Progenitor cell of endocrine pancreas (in vitro differentiated cells): ENCODE data around the gene AGT. TPM values are rescaled to one million over a fixed set of nuclear protein-coding genes. Genes with fewer than 3 reads are reported as not detected.
A peak's percentile ranks its signal among the peaks of the same experiment; 100 is the strongest.

Source experiments
- DNase-seq: peaks from one replicate; pipeline ENCODE4 v3.0.0; 2021; ENCODE audit warnings: low spot score; ENCODE audit not compliant: unreplicated experiment
- H3K27ac Mint-ChIP-seq: 2 replicates; pipeline ENCODE4 v1.8.0; 2021; ENCODE audit warnings: mild to moderate bottlenecking, moderate library complexity, mixed read lengths
- H3K27me3 Mint-ChIP-seq: 2 replicates; pipeline ENCODE4 v1.8.0; 2021; ENCODE audit warnings: mixed read lengths
- H3K36me3 Mint-ChIP-seq: 2 replicates; pipeline ENCODE4 v1.8.0; 2022; ENCODE audit warnings: mixed read lengths; ENCODE audit not compliant: insufficient read depth
- H3K4me1 Mint-ChIP-seq: 2 replicates; pipeline ENCODE4 v1.8.0; 2021; ENCODE audit warnings: low read depth, mixed read lengths
- H3K4me3 Mint-ChIP-seq: 2 replicates; pipeline ENCODE4 v1.8.0; 2021; ENCODE audit warnings: low read depth, mild to moderate bottlenecking, moderate library complexity, mixed read lengths
- H3K9me3 Mint-ChIP-seq: 2 replicates; pipeline ENCODE4 v1.8.0; 2021; ENCODE audit warnings: low read depth, mixed read lengths
- total RNA-seq: library from RNA; stranded (reverse); gene quantifications from 2 replicates; pipeline ENCODE4 v1.2.1, GENCODE V29; 2021
- TF ChIP-seq, protein P1 (sequence below): fragments of 200-600 bp; sonication (generic); IDR thresholded peaks from one replicate; pipeline ENCODE4 v1.5.0; 2021; ENCODE audit warnings: antibody characterized with exemption, mild to moderate bottlenecking; ENCODE audit not compliant: unreplicated experiment

AGT gene
- total RNA-seq, 1 donor from 2014 or later = 12.5 TPM

DNA sequence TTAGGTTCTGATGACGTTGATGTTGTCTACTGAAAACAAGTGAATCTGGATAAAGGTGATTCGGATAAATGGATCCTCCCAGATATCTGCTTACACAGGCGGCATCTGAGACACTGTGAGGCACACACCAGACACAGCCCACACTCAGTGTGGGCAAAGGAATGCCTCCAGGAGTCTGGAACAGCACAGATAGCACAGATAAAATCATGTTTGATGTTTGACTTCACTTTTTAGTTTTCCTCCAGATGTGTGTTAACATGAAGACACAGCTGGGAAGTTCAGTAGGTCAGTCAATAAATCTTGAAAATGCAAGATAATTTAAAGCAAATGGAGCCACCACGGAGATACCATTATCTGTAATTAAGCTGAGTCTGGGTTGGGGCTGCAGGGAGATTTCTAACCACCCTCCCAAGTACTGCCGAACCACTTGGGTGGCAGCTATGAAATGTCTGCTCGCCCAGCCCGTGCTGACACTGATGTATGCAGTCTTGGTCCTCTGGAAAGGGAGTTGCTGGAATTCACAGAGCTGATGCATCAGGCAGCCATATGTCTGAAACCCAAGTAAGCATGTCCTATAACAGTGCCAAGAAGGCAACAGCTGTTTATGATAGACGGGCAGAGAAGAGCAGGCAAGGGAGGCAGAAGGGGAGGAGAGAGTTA lies 44.9 kb upstream of the AGT start:
- Mint-ChIP-seq H3K27me3 (no peaks in the 10 kb centered on the region), H3K4me1 (peaks cover 11% of the 10 kb centered on the region), H3K9me3 (no peaks in the 10 kb centered on the region), H3K4me3 (no peak overlapping the region), H3K36me3 (peaks cover 2% of the 10 kb centered on the region), H3K27ac (peak overlapping the region; percentile 11)
- TF ChIP-seq, protein P1, sequence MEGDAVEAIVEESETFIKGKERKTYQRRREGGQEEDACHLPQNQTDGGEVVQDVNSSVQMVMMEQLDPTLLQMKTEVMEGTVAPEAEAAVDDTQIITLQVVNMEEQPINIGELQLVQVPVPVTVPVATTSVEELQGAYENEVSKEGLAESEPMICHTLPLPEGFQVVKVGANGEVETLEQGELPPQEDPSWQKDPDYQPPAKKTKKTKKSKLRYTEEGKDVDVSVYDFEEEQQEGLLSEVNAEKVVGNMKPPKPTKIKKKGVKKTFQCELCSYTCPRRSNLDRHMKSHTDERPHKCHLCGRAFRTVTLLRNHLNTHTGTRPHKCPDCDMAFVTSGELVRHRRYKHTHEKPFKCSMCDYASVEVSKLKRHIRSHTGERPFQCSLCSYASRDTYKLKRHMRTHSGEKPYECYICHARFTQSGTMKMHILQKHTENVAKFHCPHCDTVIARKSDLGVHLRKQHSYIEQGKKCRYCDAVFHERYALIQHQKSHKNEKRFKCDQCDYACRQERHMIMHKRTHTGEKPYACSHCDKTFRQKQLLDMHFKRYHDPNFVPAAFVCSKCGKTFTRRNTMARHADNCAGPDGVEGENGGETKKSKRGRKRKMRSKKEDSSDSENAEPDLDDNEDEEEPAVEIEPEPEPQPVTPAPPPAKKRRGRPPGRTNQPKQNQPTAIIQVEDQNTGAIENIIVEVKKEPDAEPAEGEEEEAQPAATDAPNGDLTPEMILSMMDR = no peak
- no peak for DNase-seq

DNA sequence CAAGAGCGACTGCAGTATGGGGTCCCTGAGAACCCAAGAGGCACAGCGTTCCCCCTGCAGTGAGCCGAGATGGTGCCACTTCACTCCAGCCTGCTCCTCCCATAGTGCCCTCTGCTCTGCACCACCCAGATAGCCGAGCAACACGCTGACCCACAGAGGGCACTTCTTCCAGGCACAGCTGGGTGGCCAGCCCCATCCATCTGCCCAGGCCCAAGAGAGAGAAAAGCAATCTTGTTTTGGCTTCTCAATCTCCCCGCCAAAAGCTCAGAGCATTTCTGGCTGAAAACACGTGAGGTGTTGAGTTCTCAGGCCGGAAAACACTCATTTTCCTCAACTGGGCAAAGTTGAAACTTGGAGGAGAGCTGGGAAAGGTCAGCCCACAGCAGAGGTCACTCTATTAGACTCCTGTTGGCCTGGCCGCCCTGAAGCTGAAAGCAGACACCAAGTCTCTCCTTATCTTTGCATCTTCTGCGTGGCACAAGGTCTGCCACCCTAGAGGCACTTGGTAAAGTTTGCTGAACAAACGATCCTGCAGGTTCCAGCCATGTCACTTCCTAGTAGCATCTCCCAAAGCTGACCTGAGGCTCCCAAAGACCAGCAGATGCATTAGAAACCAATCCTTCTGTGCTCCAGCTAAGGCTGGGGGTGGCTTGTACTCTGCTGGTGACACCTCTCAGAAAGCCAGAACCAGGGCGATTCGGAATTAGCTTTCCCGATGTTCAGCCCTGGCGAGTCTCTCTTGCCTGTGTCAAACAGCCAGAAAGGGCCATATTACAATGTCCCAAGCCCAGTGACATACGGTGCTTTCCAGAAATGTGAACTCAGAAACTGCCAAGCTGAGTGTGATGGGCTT lies 44.2 kb upstream of the AGT start:
- no peak overlapping the region for H3K27ac Mint-ChIP-seq
- H3K27me3 Mint-ChIP-seq = no peaks in the 10 kb centered on the region
- H3K4me1 Mint-ChIP-seq = peaks cover 17% of the 10 kb centered on the region
- no peak for DNase-seq
- H3K9me3 Mint-ChIP-seq = no peaks in the 10 kb centered on the region
- H3K36me3 Mint-ChIP-seq = no peaks in the 10 kb centered on the region
- H3K4me3 Mint-ChIP-seq = no peak overlapping the region
- TF ChIP-seq, protein P1 = no peak

DNA sequence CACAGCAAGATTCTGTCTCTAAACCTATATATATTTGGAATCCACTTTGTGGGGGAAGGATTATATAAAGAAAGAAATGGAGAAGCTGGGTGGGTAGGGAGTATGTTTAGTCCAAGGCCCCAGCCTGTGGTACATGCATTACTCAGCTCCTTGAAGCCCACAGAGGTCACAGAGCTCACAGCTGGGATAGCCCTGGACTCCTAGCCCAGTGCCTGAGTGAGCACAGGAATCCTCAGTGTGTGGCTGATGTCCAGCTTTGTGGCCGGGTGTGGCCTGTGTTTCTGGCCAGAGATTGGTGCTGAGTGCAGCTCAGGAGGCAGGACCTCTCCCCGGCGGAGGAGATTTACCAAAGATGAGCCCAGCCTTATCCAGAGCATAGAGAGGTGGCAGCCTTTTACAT lies 40.9 kb upstream of the AGT start:
- Mint-ChIP-seq H3K36me3 (no peaks in the 10 kb centered on the region), H3K4me3 (no peak overlapping the region), H3K27me3 (no peaks in the 10 kb centered on the region), H3K9me3 (no peaks in the 10 kb centered on the region), H3K27ac (no peak overlapping the region), H3K4me1 (peaks cover 40% of the 10 kb centered on the region)
- TF ChIP-seq, protein P1 = no peak
- DNase-seq = no peak

DNA sequence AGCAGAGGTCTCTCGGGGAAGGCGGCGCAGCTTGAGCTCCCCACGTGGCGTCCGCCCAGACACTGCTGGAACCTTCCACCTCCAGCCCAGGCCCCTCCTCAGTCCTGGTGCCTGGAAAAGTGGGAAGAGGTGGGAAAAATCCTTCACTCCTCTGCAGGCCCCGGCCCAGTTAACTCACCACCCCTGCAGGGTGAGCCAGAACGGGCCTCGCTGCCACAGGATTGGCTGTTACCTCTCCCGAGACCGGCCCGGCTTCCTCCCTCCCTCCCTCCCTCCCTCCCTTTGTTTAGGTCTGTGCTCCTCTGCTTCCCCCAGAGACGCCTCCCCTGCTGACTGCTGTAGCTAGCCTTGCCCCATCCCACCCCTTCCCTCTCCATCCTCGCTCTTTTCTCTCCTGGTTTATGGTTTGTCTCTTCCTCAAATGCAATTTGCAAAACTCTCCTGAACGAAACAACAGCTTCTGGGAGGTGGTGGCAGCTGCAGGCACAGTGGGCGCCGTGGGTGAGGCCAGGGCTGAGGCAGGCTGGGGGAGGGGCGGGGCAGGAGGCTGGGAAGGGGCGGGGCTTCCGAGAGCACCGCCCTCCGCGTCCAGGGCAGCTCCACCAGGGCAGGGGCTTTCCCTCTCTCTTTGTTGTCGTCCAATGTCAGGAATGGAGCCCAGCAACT lies 39.8 kb upstream of the AGT start:
- Mint-ChIP-seq H3K27ac (peak overlapping the region; percentile 89), H3K36me3 (no peaks in the 10 kb centered on the region), H3K4me3 (no peak overlapping the region), H3K4me1 (peaks cover 49% of the 10 kb centered on the region), H3K27me3 (no peaks in the 10 kb centered on the region), H3K9me3 (no peaks in the 10 kb centered on the region)
- TF ChIP-seq, protein P1 = no peak
- DNase-seq = peak; percentile 30

DNA sequence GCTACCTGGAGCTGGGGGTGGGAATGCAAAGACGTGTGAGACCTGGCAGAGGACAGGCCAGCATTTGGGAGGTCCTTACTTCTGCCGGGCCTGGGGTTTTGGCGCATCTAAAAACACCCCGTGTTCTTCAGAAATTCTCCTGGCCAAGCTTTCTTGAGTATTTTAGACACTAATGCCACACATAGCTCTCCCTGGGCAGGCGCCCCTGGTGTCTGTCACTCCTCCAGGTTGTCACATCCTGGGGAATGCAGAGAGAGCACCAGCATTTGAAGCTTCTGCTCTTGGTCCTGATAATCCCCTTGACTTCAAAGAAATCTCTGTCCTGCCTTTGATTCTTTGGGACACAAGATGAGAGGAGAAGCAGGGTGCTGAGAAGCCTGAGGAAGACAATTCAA lies 39.3 kb upstream of the AGT start:
- Mint-ChIP-seq H3K4me1 (peaks cover 48% of the 10 kb centered on the region), H3K36me3 (no peaks in the 10 kb centered on the region), H3K27ac (peak overlapping the region; percentile 89), H3K9me3 (no peaks in the 10 kb centered on the region), H3K4me3 (no peak overlapping the region), H3K27me3 (no peaks in the 10 kb centered on the region)
- TF ChIP-seq, protein P1 = no peak
- no peak for DNase-seq
